ENCODE measurements around the gene TEX12.
"Not testable (repeated sequence)": the region's sequence is repeated elsewhere in the genome, so short reads cannot be mapped to it uniquely, and the experiment has no call there.

Gene TEX12

DNA sequence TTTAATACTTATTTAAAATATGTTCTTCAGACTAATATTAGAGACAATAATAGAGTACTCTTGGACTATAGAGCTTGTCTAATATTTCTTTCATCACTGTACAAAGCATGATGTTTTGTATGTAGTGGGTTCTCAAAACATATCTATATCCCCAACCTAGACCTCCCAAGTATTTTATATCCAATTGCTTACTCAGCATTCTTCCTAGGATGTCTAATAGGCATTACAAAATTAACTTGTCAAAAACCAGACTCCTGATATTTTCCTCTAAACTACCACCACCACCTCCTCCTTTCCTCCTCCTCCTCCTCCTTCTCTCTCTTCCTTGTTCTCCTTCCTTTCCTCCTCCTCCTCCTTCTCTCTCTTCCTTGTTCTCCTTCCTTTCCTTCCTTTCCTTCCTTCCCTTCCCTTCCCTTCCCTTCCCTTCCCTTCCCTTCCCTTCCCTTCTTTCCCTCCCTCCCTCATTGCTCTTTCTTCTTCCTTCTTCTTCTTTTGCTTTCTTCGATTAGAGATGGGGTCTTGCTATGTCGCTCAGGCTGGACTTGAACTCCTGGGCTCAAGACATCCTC, 29.4 kb downstream of the TEX12 start:
- H3K36me3 ChIP-seq (ENCODE audit: low read length): no peaks in the 10 kb centered on the region
- H3K9me2 ChIP-seq (replicated peaks; ENCODE audit: insufficient read depth, low read length): no peaks in the 10 kb centered on the region
- no peaks in the 10 kb centered on the region for H3K79me2 ChIP-seq (ENCODE audit: insufficient read depth, low read length)
- TF ChIP-seq EZH2phosphoT487 (conservative IDR thresholded peaks at IDR 0.05; ENCODE audit: low read length): no peak
- TF ChIP-seq, protein P1, sequence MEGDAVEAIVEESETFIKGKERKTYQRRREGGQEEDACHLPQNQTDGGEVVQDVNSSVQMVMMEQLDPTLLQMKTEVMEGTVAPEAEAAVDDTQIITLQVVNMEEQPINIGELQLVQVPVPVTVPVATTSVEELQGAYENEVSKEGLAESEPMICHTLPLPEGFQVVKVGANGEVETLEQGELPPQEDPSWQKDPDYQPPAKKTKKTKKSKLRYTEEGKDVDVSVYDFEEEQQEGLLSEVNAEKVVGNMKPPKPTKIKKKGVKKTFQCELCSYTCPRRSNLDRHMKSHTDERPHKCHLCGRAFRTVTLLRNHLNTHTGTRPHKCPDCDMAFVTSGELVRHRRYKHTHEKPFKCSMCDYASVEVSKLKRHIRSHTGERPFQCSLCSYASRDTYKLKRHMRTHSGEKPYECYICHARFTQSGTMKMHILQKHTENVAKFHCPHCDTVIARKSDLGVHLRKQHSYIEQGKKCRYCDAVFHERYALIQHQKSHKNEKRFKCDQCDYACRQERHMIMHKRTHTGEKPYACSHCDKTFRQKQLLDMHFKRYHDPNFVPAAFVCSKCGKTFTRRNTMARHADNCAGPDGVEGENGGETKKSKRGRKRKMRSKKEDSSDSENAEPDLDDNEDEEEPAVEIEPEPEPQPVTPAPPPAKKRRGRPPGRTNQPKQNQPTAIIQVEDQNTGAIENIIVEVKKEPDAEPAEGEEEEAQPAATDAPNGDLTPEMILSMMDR (IDR thresholded peaks at IDR 0.05; ENCODE audit: insufficient read depth, low read length, poor library complexity, severe bottlenecking): no peak
- H3K27ac ChIP-seq (ENCODE audit: low read depth, low read length): no peak overlapping the region
- H3K4me3 ChIP-seq (ENCODE audit: insufficient read depth, low read length, poor library complexity, severe bottlenecking): no peak overlapping the region
- H3F3A ChIP-seq (ENCODE audit: insufficient read depth): no peaks in the 10 kb centered on the region
- H3K9ac ChIP-seq (ENCODE audit: low read length): no peak overlapping the region
- no peak overlapping the region for H3K4me2 ChIP-seq (ENCODE audit: low read depth, low read length, poor library complexity, severe bottlenecking)
- H3K9me3 ChIP-seq (ENCODE audit: insufficient read depth, low read length): no peaks in the 10 kb centered on the region
- H4K20me1 ChIP-seq (ENCODE audit: low read depth, low read length): no peaks in the 10 kb centered on the region
- no peak overlapping the region for H2AFZ ChIP-seq (ENCODE audit: low read depth, low read length, severe bottlenecking)
- H3K27me3 ChIP-seq (ENCODE audit: low read length): no peaks in the 10 kb centered on the region

DNA sequence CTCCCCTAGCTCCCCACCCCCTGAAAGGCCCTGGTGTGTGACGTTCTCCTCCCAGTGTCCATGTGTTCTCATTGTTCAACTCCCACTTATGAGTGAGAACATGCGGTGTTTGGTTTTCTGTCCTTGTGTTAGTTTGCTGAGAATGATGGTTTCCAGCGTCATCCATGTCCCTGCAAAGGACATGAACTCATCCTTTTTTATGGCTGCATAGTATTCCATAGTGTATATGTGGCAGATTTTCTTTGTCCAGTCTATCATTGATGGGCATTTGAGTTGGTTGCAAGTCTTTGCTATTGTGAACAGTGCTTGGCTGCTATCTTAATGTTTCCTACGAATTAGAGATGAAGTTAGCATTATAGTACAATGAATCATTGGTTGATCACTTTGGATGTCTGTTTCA, 31.9 kb downstream of the TEX12 start:
- not testable (repeated sequence) for H3K9ac ChIP-seq (ENCODE audit: low read length); H3K27me3 ChIP-seq (ENCODE audit: low read length); H3K9me3 ChIP-seq (ENCODE audit: insufficient read depth, low read length); H3K4me2 ChIP-seq (ENCODE audit: low read depth, low read length, poor library complexity, severe bottlenecking); H3K27ac ChIP-seq (ENCODE audit: low read depth, low read length); H3K79me2 ChIP-seq (ENCODE audit: insufficient read depth, low read length); H2AFZ ChIP-seq (ENCODE audit: low read depth, low read length, severe bottlenecking); H3F3A ChIP-seq (ENCODE audit: insufficient read depth); H3K9me2 ChIP-seq (replicated peaks; ENCODE audit: insufficient read depth, low read length); H4K20me1 ChIP-seq (ENCODE audit: low read depth, low read length); H3K4me3 ChIP-seq (ENCODE audit: insufficient read depth, low read length, poor library complexity, severe bottlenecking); H3K36me3 ChIP-seq (ENCODE audit: low read length)

DNA sequence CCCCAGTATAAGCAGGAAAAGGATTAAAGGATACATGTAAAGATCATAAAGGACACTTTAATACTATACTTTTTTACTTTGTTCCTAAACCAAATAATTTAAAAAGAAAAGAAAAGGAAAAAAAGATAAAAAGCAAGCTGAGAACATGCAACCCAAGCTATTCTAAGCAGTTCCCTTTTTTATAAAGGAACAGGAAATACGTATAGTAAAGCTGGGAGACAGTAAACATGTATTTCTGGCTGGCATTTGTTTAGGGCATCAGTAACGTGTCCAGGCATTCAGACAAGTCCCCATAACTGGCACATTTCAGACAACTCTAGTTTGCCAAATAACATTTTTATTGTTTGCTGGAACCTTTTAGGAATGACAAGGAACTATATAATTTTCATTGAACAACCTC, 33.1 kb downstream of the TEX12 start:
- Histone ChIP-seq H3K27ac (ENCODE audit: low read depth, low read length) (no peak overlapping the region), H2AFZ (ENCODE audit: low read depth, low read length, severe bottlenecking) (no peak overlapping the region), H3K4me2 (ENCODE audit: low read depth, low read length, poor library complexity, severe bottlenecking) (no peak overlapping the region), H3K9ac (ENCODE audit: low read length) (no peak overlapping the region), H3K9me2 (replicated peaks; ENCODE audit: insufficient read depth, low read length) (no peaks in the 10 kb centered on the region), H3K36me3 (ENCODE audit: low read length) (no peaks in the 10 kb centered on the region), H3F3A (ENCODE audit: insufficient read depth) (no peaks in the 10 kb centered on the region), H3K4me3 (ENCODE audit: insufficient read depth, low read length, poor library complexity, severe bottlenecking) (no peak overlapping the region), H3K27me3 (ENCODE audit: low read length) (no peaks in the 10 kb centered on the region), H3K79me2 (ENCODE audit: insufficient read depth, low read length) (no peaks in the 10 kb centered on the region), H4K20me1 (ENCODE audit: low read depth, low read length) (no peaks in the 10 kb centered on the region), H3K9me3 (ENCODE audit: insufficient read depth, low read length) (no peaks in the 10 kb centered on the region)
- no peak for TF ChIP-seq EZH2phosphoT487 (conservative IDR thresholded peaks at IDR 0.05; ENCODE audit: low read length)
- TF ChIP-seq, protein P1 (IDR thresholded peaks at IDR 0.05; ENCODE audit: insufficient read depth, low read length, poor library complexity, severe bottlenecking): no peak

DNA sequence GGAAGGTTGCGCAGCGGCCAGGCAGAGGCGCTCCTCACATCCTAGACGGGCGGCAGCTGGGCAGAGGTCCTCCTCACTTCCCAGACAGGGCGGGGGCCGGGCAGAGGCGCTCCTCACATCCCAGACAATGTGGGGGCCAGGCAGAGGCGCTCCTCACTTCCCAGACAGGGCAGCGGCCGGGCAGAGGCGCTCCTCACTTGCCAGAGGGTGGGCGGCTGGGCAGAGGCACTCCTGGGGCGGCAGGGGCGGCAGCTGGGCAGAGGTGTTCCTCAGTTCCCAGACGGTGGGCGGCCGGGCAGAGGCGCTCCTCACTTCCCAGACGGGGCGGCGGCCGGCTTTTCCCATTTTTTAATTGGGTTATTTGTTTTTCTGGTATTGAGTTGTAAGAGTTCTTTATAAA, 38.9 kb downstream of the TEX12 start:
- TF ChIP-seq, protein P1 (IDR thresholded peaks at IDR 0.05; ENCODE audit: insufficient read depth, low read length, poor library complexity, severe bottlenecking): no peak
- no peak for TF ChIP-seq EZH2phosphoT487 (conservative IDR thresholded peaks at IDR 0.05; ENCODE audit: low read length)
- Histone ChIP-seq H3K36me3 (ENCODE audit: low read length) (no peaks in the 10 kb centered on the region), H3K9me2 (replicated peaks; ENCODE audit: insufficient read depth, low read length) (no peaks in the 10 kb centered on the region), H3K4me3 (ENCODE audit: insufficient read depth, low read length, poor library complexity, severe bottlenecking) (no peak overlapping the region), H3K27me3 (ENCODE audit: low read length) (no peaks in the 10 kb centered on the region), H2AFZ (ENCODE audit: low read depth, low read length, severe bottlenecking) (no peak overlapping the region), H3K4me2 (ENCODE audit: low read depth, low read length, poor library complexity, severe bottlenecking) (no peak overlapping the region), H3K27ac (ENCODE audit: low read depth, low read length) (no peak overlapping the region), H3K9ac (ENCODE audit: low read length) (no peak overlapping the region), H3K9me3 (ENCODE audit: insufficient read depth, low read length) (no peaks in the 10 kb centered on the region), H4K20me1 (ENCODE audit: low read depth, low read length) (no peaks in the 10 kb centered on the region), H3F3A (ENCODE audit: insufficient read depth) (no peaks in the 10 kb centered on the region), H3K79me2 (ENCODE audit: insufficient read depth, low read length) (no peaks in the 10 kb centered on the region)

Data from SU-DHL-6 (cell line).